Heart right ventricle (tissue), 16 donors: Measurements from ENCODE around the gene NOX5. TPM values are rescaled to one million over a fixed set of nuclear protein-coding genes. Genes with fewer than 3 reads are reported as not detected.

Experiments used
- ATAC-seq, 8 donors: fragments of 200-7000 bp; cut with Tn5 transposase; one replicate each; pipeline ENCODE4 v1.9.1; 2020; ENCODE audit warnings: mild to moderate bottlenecking in 8 of 8, moderate library complexity in 8 of 8, moderate number of reproducible peaks in 1 of 8
- DNase-seq, 2 donors: peaks; one replicate each; pipeline ENCODE4 v3.0.0-alpha.2; 2020
- H3K27ac ChIP-seq, 10 donors: fragments of 200-600 bp; sonication (generic) in 2 of 10; one replicate each; pipeline versions ENCODE4 v1.5.0 to v1.8.0; 2020 to 2022; ENCODE audit warnings: mild to moderate bottlenecking in 3 of 10
- H3K27me3 ChIP-seq, 7 donors: fragments of 200-600 bp; one replicate each; pipeline ENCODE4 v1.8.0; 2021 to 2022; ENCODE audit warnings: mild to moderate bottlenecking in 2 of 7
- H3K36me3 ChIP-seq, 9 donors: fragments of 200-600 bp; sonication (generic) in 1 of 9; one replicate each; pipeline versions ENCODE4 v1.5.0 to v1.8.0; 2020 to 2022; ENCODE audit warnings: mild to moderate bottlenecking in 2 of 9
- H3K4me1 ChIP-seq, 9 donors: fragments of 200-600 bp; sonication (generic) in 1 of 9; one replicate each; pipeline versions ENCODE4 v1.5.0 to v1.8.0; 2020 to 2022; ENCODE audit warnings: mild to moderate bottlenecking in 4 of 9
- H3K4me3 ChIP-seq, 10 donors: fragments of 200-600 bp; sonication (generic) in 2 of 10; one replicate each; pipeline versions ENCODE4 v1.5.0 to v1.8.0; 2020 to 2022; ENCODE audit warnings: mild to moderate bottlenecking in 7 of 10, moderate library complexity in 2 of 10
- H3K9me3 ChIP-seq, 11 donors: fragments of 200-600 bp in 10 of 11; sonication (generic) in 2 of 11; one replicate each; pipeline versions ENCODE4 v1.5.0 to v1.8.0; 2013 to 2022; ENCODE audit warnings: mild to moderate bottlenecking in 2 of 11, control low read depth in 1 of 11, moderate library complexity in 1 of 11
- WGBS, 2 donors: extraction: QIAGEN DNeasy Blood & Tissue Kit; methylation state at CpG; one replicate each; pipeline ENCODE4 v1.1.7; 2013; ENCODE audit warnings: inconsistent platforms in 1 of 2; 5-methylcytosine and 5-hydroxymethylcytosine counted together
- intact Hi-C, 10 donors: fragments of 100-400 bp; cut with DNase I; formaldehyde crosslinking; loops; one replicate each; pipeline versions ENCODE4 v1.11.1 to v1.14.2; 2022
- polyA plus RNA-seq, 2 donors: library from polyadenylated mRNA; stranded (reverse); fragments of 200-250 nt; gene quantifications; one replicate each; pipeline ENCODE4 v1.2.3, GENCODE V29; 2013
- total RNA-seq, 10 donors: library from RNA; stranded (reverse); fragmentation: NEBNext Ultra II Directional in 3 of 10; extraction: Animal tissue kit (Norgen Biotek cat#: 25700) in 3 of 10; gene quantifications; one replicate each; pipeline versions ENCODE4 v1.2.1 to v1.2.4, GENCODE V29; 2021 to 2023
- TF ChIP-seq, protein P1 (sequence below), 9 donors: fragments of 200-600 bp; sonication (generic) in 2 of 9; IDR thresholded peaks; one replicate each; pipeline versions ENCODE4 v1.5.0 to v1.8.0; 2021 to 2022; ENCODE audit warnings: antibody characterized with exemption in 9 of 9, mild to moderate bottlenecking in 5 of 9, moderate library complexity in 1 of 9
- donor health status: Arrhythmogenic right ventricular cardiomyopathy.
- donor health status: ischemic (EF 13 %, LVEDD 7.1; RV severe dilation, severe dysfunction).
- donor health status: healthy with polysubstance abuse.
- donor health status: DM: no; HTN: yes; CAD: no.
- donor health status: DM: no; HTN: no; CAD: no.
- donor health status: ischemic (EF 25% LVEDD 6.9; RV normal size, moderate dysfunction).
- donor health status: ischemic (EF 25% LVEDD 5.7; RV mildly dilated, moderate dysfunction).
- donor health status: healthy.
- donor health status: DM: yes; HTN: yes; CAD: no.
- donor health status: Ischemic cardiomyopathy.
- donor health status: ischemic (EF 35%, LVEDD 5.7; RV mildly dilated, moderate dysfunction).
- donor health status: nonischemic (EF 11% LVEDD 7.7; RV severe dilation, severe dysfunction).
- donor health status: DM: yes; HTN: yes; CAD: no.
- donor health status: PGD.
- donor health status: ischemic (EF 29% LVEDD 5.4; RV normal size, mild dysfunction).
- donor health status: nonischemic (EF 23%, LVEDD 6.1; RV moderate dilation, normal function).

The NOX5 gene
- total and polyA plus RNA-seq, 12 donors: 0.06 to 0.37 (median 0.18) TPM; not detected in 4

DNA sequence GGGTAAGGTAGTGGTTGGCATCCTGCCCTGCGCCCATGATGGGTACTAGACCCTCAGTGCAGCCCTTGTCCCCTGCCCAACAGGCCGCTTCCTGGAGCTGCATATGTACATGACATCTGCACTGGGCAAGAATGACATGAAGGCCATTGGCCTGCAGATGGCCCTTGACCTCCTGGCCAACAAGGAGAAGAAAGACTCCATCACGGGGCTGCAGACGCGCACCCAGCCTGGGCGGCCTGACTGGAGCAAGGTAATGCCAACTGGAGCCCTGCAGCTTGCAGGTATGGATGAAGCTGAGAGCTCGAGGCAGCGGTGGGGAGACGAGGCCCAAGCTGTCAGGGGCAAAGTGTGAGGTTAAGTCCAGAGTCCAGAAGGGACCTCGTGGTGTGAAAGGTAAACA, 40.8 kb downstream of the NOX5 start:
- intact Hi-C loops: loop anchor here in 6 of 10 donors (5.0 to 10.0 kb wide), 5 partner anchors 167 to 337 kb away; no protein-coding TSS in a partner anchor
- WGBS, 2 donors: 93 to 95% methylated on average over 10 of the region's 10 CpGs
- Histone ChIP-seq H3K9me3 (no peaks in the 10 kb centered on the region), H3K36me3 (no peaks in the 10 kb centered on the region), H3K27me3 (peaks cover 0 to 10% (median 0%) of the 10 kb centered on the region in 7 donors), H3K27ac (no peak overlapping the region), H3K4me1 (peaks cover 0 to 17% (median 15%) of the 10 kb centered on the region in 9 donors), H3K4me3 (no peak overlapping the region)
- TF ChIP-seq, protein P1, sequence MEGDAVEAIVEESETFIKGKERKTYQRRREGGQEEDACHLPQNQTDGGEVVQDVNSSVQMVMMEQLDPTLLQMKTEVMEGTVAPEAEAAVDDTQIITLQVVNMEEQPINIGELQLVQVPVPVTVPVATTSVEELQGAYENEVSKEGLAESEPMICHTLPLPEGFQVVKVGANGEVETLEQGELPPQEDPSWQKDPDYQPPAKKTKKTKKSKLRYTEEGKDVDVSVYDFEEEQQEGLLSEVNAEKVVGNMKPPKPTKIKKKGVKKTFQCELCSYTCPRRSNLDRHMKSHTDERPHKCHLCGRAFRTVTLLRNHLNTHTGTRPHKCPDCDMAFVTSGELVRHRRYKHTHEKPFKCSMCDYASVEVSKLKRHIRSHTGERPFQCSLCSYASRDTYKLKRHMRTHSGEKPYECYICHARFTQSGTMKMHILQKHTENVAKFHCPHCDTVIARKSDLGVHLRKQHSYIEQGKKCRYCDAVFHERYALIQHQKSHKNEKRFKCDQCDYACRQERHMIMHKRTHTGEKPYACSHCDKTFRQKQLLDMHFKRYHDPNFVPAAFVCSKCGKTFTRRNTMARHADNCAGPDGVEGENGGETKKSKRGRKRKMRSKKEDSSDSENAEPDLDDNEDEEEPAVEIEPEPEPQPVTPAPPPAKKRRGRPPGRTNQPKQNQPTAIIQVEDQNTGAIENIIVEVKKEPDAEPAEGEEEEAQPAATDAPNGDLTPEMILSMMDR (IDR thresholded peaks at IDR 0.05): no peak
- no peak for DNase-seq
- no peak for ATAC-seq

GRCh38 chr15:69056365-69056764, 41.9 kb downstream of the NOX5 start:
- intact Hi-C loops: loop anchor here in 6 of 10 donors (2.0 to 10.0 kb wide), 6 partner anchors 166 to 336 kb away; no protein-coding TSS in a partner anchor
- Histone ChIP-seq H3K4me3 (no peak overlapping the region), H3K4me1 (peaks cover 0 to 27% (median 23%) of the 10 kb centered on the region in 9 donors), H3K27me3 (peaks cover 0 to 10% (median 0%) of the 10 kb centered on the region in 7 donors), H3K9me3 (no peaks in the 10 kb centered on the region), H3K36me3 (no peaks in the 10 kb centered on the region), H3K27ac (no peak overlapping the region)
- TF ChIP-seq, protein P1 (IDR thresholded peaks at IDR 0.05): no peak
- ATAC-seq (no peak), DNase-seq (no peak)
- 51 to 70% methylated on average over 3 of the region's 3 CpGs for WGBS, 2 donors

- ATAC-seq: peak; percentile 77 to 96 (median 86)
- TF ChIP-seq, protein P1 (IDR thresholded peaks at IDR 0.05): peak; percentile 76 to 95 (median 90)
- peak; percentile 89 to 90 for DNase-seq
- Histone ChIP-seq H3K27me3 (peaks cover 0 to 10% (median 0%) of the 10 kb centered on the region in 7 donors), H3K27ac (peak overlapping the region in 8 of 10 donors; percentile 20 to 75 (median 68)), H3K36me3 (no peaks in the 10 kb centered on the region), H3K9me3 (no peaks in the 10 kb centered on the region), H3K4me3 (peak overlapping the region in 3 of 10 donors; percentile 23 to 30 (median 29)), H3K4me1 (peaks cover 0 to 27% (median 23%) of the 10 kb centered on the region in 9 donors)
- intact Hi-C loops: loop anchor here (1.0 to 10.0 kb wide), 13 partner anchors 163 to 336 kb away; no protein-coding TSS in a partner anchor
- 17% methylated on average over 18 of the region's 18 CpGs for WGBS, 2 donors
These were observed 44.5 kb downstream of the NOX5 start for GRCh38 chr15:69058830-69059556.

- TF ChIP-seq, protein P1 (IDR thresholded peaks at IDR 0.05): no peak
- H3K9me3 ChIP-seq: no peaks in the 10 kb centered on the region
- no peaks in the 10 kb centered on the region for H3K36me3 ChIP-seq
- H3K27ac ChIP-seq: peak overlapping the region in 8 of 10 donors; percentile 20 to 75 (median 68)
- intact Hi-C loops: loop anchor here (1.0 to 10.0 kb wide), 13 partner anchors 163 to 336 kb away; no protein-coding TSS in a partner anchor
- H3K27me3 ChIP-seq: peaks cover 0 to 10% (median 0%) of the 10 kb centered on the region in 7 donors
- DNase-seq (no peak), ATAC-seq (peak in 6 of 8 donors; percentile 1 to 18 (median 11))
- peak overlapping the region in 3 of 10 donors; percentile 23 to 30 (median 29) for H3K4me3 ChIP-seq
- H3K4me1 ChIP-seq: peaks cover 0 to 27% (median 23%) of the 10 kb centered on the region in 9 donors
- 75 to 77% methylated on average over 9 of the region's 9 CpGs for WGBS, 2 donors
These were observed 45.1 kb downstream of the NOX5 start for GRCh38 chr15:69059557-69059943.
